Astrocyte (in vitro differentiated cells and primary cell): ENCODE measurements around the gene FBLN1. TPM values are rescaled to one million over a fixed set of nuclear protein-coding genes. Genes with fewer than 3 reads are reported as not detected.

Source experiments
- DNase-seq: peaks from one replicate; pipeline ENCODE4 v3.0.0-alpha.2; 2010; ENCODE audit warnings: low read depth
- FAIRE-seq: peaks from 2 replicates; lab custom pipeline; 2011; peaks lifted over from hg19 to GRCh38; lab: Jason Lieb, UNC
- H2AFZ ChIP-seq: 2 replicates; pipeline ENCODE4 v1.6.0; 2012; ENCODE audit warnings: low read depth, low read length, inconsistent platforms
- H3K27ac ChIP-seq: 2 replicates; pipeline ENCODE4 v1.5.1; 2011; ENCODE audit warnings: low read depth, low read length, inconsistent platforms
- H3K27me3 ChIP-seq: 2 replicates; pipeline ENCODE4 v1.6.0; 2011; ENCODE audit warnings: low read length, inconsistent platforms; ENCODE audit not compliant: insufficient read depth
- H3K36me3 ChIP-seq: 2 replicates; pipeline ENCODE4 v1.5.1; 2011; ENCODE audit warnings: low read length, inconsistent platforms; ENCODE audit not compliant: insufficient read depth
- H3K4me1 ChIP-seq: 2 replicates; pipeline ENCODE4 v1.5.1; 2011; ENCODE audit warnings: low read length, inconsistent platforms; ENCODE audit not compliant: insufficient read depth
- H3K4me2 ChIP-seq: 2 replicates; pipeline ENCODE4 v1.6.0; 2012; ENCODE audit warnings: low read length, inconsistent platforms
- H3K4me3 ChIP-seq: 2 replicates; pipeline ENCODE4 v1.5.1; 2011; ENCODE audit warnings: low read depth, mild to moderate bottlenecking, low read length, inconsistent platforms; ENCODE audit not compliant: insufficient read depth
- H3K79me2 ChIP-seq: 2 replicates; pipeline ENCODE4 v1.6.0; 2012; ENCODE audit warnings: mild to moderate bottlenecking, low read length, inconsistent platforms; ENCODE audit not compliant: insufficient read depth
- H3K9ac ChIP-seq: 2 replicates; pipeline ENCODE4 v1.6.0; 2012; ENCODE audit warnings: mild to moderate bottlenecking, low read length, inconsistent platforms
- H3K9me3 ChIP-seq: 2 replicates; pipeline ENCODE4 v1.5.1; 2012; ENCODE audit warnings: low read depth, mild to moderate bottlenecking, low read length, inconsistent platforms; ENCODE audit not compliant: insufficient read depth
- H4K20me1 ChIP-seq: 2 replicates; pipeline ENCODE4 v1.6.0; 2012; ENCODE audit warnings: low read length, inconsistent platforms; ENCODE audit not compliant: insufficient read depth
- H3K27ac Mint-ChIP-seq: one replicate; pipeline ENCODE4 v1.8.0; 2021; ENCODE audit warnings: mild to moderate bottlenecking, mixed read lengths; ENCODE audit not compliant: unreplicated experiment
- H3K27me3 Mint-ChIP-seq: one replicate; pipeline ENCODE4 v1.8.0; 2021; ENCODE audit warnings: low read depth, mixed read lengths; ENCODE audit not compliant: unreplicated experiment
- H3K36me3 Mint-ChIP-seq: one replicate; pipeline ENCODE4 v1.8.0; 2021; ENCODE audit warnings: low read depth, mixed read lengths; ENCODE audit not compliant: unreplicated experiment
- H3K4me1 Mint-ChIP-seq: one replicate; pipeline ENCODE4 v1.8.0; 2021; ENCODE audit warnings: low read depth, mixed read lengths; ENCODE audit not compliant: unreplicated experiment
- H3K4me3 Mint-ChIP-seq: one replicate; pipeline ENCODE4 v1.8.0; 2021; ENCODE audit warnings: mild to moderate bottlenecking, moderate library complexity, mixed read lengths; ENCODE audit not compliant: unreplicated experiment
- H3K9me3 Mint-ChIP-seq: one replicate; pipeline ENCODE4 v1.8.0; 2021; ENCODE audit warnings: mild to moderate bottlenecking, mixed read lengths; ENCODE audit not compliant: unreplicated experiment
- CTCF ChIP-seq: IDR thresholded peaks from 2 replicates; pipeline ENCODE4 v1.5.1; 2011; ENCODE audit warnings: low read depth, mild to moderate bottlenecking, inconsistent platforms, low read length, moderate library complexity; ENCODE audit not compliant: insufficient read depth
- EZH2 ChIP-seq: IDR thresholded peaks from 2 replicates; pipeline ENCODE4 v1.6.1; 2012; ENCODE audit warnings: mild to moderate bottlenecking, low read length, inconsistent platforms; ENCODE audit not compliant: insufficient read depth
- total RNA-seq: library from RNA; stranded (reverse); gene quantifications from 2 replicates; pipeline ENCODE4 v1.2.1, GENCODE V29; 2021

FBLN1 gene
- total RNA-seq, 1 donor from 2014 or later = 69.2 TPM

- Histone ChIP-seq H3K36me3 (no peaks in the 10 kb centered on the region), H3K9me3 (no peaks in the 10 kb centered on the region), H2AFZ (no peak overlapping the region), H3K4me1 (no peaks in the 10 kb centered on the region), H3K4me2 (no peak overlapping the region), H3K27me3 (no peaks in the 10 kb centered on the region), H3K4me3 (no peak overlapping the region), H3K27ac (no peak overlapping the region), H4K20me1 (no peaks in the 10 kb centered on the region), H3K9ac (no peak overlapping the region), H3K79me2 (no peaks in the 10 kb centered on the region)
- H3K9me3 Mint-ChIP-seq = peaks cover 3% of the 10 kb centered on the region
- TF ChIP-seq EZH2 = no peak
- no peak for TF ChIP-seq CTCF
- H3K4me3 Mint-ChIP-seq = no peak overlapping the region
- H3K27ac Mint-ChIP-seq = no peak overlapping the region
- H3K4me1 Mint-ChIP-seq = no peaks in the 10 kb centered on the region
- FAIRE-seq (no peak), DNase-seq (no peak)
- peaks cover 35% of the 10 kb centered on the region for H3K27me3 Mint-ChIP-seq
- H3K36me3 Mint-ChIP-seq = peaks cover 10% of the 10 kb centered on the region
Measured at GRCh38 chr22:45594123-45594941, 91.6 kb downstream of the FBLN1 start.

- H3K79me2 ChIP-seq = no peaks in the 10 kb centered on the region
- no peak for FAIRE-seq
- Mint-ChIP-seq H3K9me3 (peaks cover 3% of the 10 kb centered on the region), H3K36me3 (peaks cover 13% of the 10 kb centered on the region), H3K27ac (no peak overlapping the region), H3K27me3 (peaks cover 46% of the 10 kb centered on the region), H3K4me1 (no peaks in the 10 kb centered on the region), H3K4me3 (no peak overlapping the region)
- no peak overlapping the region for H3K9ac ChIP-seq
- H2AFZ ChIP-seq = no peak overlapping the region
- H3K4me3 ChIP-seq = no peak overlapping the region
- no peaks in the 10 kb centered on the region for H3K4me1 ChIP-seq
- no peaks in the 10 kb centered on the region for H3K9me3 ChIP-seq
- H3K27ac ChIP-seq = no peak overlapping the region
- DNase-seq = no peak
- H3K27me3 ChIP-seq = no peaks in the 10 kb centered on the region
- H3K4me2 ChIP-seq = no peak overlapping the region
- no peak for TF ChIP-seq CTCF
- TF ChIP-seq EZH2 = no peak
- peaks cover 2% of the 10 kb centered on the region for H3K36me3 ChIP-seq
- H4K20me1 ChIP-seq = no peaks in the 10 kb centered on the region
Measured at GRCh38 chr22:45597460-45598192, 94.9 kb downstream of the FBLN1 start.
